SIG-M5 treated with dmso at 0.1 percent for 504 hours (cell line): ENCODE measurements around the gene CLIC3.

ENCODE experiments used
- DNase-seq: peaks from one replicate; lab custom pipeline; 2025; ENCODE audit not compliant: unreplicated experiment; lab: John Stamatoyannopoulos, UW

CLIC3 gene

DNA sequence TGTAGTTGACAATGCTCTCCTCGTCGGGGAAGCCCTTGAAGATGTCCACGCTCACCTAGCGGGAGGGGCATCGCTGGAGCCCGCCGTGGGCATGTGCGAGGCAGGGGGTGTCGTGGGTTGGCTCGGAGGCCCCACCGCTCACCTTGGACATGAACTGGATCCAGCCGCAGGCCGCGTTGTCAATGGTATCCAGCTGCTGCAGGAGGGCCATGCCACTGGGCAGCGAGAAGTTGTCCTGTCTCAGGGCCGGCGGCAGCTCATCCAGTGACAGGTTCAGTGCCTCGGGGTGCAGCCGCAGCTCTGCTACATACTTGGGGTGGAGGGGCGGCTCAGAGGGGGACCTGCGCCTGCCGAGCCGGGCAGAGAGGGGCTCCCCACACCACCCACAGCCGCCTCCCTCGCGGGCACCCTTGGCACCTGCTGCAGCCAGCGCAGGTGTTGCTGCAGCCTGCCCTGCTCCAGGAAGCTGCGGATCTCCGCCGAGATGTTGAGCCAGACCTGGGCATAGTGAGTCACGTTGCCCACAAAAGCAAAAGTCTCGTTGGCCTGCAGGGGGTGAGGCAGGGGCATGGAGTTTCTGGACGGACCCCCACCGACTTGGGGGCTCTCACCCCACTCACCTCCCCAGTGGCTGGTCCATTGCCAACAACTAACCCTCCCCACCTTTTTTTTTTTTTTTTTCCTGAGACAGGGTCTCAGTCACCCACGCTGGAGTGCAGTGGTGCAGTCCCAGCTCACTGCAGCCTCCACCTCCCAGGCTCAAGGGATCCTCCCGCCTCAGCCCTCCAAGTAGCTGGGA lies 22.6 kb upstream of the CLIC3 start:
- no peak for DNase-seq

DNA sequence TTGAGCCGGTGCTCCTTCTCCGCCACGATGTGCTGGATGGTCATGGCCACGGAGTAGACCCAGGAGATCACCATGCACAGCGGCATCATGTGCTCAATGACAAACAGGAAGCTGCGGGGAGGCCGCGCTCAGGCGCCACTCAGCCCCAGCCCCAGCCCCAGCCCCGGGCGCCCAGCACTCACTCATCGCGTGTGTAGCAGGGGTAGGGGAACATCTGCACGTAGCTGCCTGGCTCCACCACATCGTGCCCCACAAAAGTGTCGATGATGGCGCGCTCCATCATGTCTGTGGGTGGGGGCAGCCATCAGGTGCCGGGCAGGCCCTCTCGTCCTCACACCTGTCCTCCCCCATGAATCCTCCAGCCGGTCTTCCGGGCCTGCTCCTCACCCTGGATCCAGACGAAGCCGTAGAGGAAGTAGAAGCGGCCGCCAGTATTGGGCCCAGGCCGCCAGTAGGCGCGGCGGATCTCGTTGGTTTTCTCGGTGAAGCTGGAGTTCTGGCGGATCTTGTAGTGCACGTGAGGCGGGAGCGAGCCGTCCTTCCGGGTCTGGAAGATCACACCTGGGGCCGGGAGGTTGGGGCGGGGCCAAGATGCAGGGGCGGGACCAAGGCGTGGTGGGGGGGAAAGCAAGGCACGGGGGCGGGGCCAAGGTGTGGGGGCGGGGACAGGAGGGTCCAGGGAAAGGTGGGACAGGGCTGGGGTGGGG lies 21.6 kb upstream of the CLIC3 start:
- no peak for DNase-seq

DNA sequence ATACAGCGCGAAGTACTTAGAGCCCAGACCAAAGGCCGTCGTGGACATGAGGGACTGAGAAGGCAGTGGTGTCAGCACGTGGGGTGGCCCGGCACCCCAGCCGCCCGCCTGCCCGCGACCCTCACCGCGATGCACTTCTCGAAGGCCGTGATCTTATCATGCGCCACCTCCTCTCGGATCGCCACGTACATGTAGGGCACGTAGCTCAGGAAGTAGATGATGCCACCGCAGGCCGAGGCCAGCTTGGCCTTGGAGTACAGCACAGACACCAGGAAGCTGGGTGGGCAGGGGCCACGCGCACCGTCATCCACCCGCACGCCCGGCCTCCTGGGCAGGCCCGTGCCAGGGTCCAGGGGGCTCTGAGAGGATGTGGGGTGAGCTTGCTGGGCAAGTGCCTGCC lies 20.7 kb upstream of the CLIC3 start:
- no peak for DNase-seq

DNA sequence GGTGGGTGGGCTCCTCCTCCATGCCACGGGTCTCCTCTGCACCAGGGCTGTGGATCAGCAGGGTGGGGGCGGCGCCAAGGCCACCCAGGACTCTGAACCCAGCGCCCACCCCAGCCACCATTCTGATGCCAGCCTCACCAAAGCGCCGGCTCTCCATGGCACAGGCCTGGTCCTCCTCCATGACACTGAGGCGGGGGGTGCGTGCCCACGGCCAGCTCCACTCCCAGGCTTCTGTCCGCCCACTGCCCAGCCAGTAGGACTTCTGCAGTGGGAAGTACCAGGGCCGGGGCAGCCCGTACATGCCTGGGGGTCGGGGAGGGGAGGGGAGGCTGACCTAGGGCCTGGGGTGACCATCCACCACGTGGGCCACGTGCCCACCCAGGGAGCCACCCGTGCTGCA lies 20.1 kb upstream of the CLIC3 start:
- no peak for DNase-seq

DNA sequence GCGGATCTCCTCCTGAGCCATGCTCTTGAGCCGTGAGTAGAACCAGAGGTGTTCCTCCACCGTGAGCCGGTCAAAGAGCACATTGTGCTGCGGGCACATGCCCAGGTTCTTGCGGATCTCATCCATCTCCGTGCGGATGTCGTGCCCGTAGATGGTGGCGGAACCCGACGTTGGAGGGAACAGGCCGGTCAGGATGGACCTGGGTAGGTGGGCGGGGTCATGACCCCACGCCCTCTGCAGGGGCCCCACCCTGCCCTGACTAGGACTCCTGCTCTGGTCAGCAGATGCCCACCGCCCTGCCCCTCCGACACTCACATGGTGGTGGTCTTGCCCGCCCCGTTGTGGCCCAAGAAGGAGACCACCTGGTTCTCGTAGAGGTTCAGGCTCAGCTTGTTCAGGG lies 19.6 kb upstream of the CLIC3 start:
- no peak for DNase-seq

DNA sequence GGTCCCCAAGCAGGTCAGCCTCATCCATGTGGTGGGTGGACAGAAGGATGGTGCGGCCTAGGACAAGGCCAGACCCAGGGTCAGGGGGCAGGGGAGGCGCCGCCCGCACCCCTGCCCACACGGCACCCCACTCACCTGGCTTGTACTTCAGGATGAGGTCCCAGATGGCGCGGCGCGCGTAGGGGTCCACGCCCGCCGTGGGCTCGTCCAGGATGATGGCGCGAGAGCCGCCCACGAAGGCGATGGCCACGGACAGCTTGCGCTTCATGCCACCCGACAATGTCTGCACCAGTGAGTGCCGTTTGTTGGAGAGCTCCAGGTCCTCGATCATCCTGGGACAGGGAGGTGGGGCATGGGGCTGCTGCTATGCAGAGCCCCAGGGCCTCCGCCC lies 19.2 kb upstream of the CLIC3 start:
- DNase-seq: no peak

DNA sequence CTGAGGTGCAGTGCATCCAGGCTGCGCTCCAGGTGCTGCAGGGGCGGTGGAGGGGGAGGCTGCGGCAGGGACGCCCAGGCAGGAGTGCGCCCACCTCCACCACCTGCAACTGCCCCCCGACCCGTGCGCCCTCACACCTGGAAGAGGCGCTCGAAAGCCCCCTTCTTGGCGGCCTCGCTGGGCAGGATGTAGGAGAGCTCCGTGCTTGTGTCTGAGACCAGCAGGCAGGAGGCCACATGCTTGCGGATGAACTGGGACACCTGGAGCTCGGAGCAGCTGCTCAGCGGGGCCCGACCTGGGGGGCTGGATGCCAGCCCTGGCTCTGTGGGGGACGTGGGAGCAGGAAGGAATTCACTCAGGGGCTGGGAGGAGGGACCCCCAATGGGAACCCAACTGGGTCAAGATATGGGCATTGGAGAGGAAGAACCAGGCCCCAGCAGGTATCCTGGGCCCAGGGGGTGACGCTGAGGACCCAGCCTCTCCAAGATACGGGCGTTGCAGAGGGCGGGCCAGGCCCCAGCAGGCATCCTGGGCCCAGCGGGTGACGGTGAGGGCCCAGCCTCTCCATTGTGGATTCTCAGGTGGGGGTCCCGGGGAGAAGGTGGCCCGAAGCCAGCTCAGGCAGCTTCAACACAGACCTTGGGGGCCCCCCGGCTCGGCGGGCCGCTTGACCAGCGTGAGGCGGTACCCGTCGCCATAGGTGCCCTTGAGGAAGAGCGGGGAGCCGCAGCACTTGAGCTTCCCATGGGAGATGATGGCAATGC lies 18.6 kb upstream of the CLIC3 start:
- DNase-seq: no peak

DNA sequence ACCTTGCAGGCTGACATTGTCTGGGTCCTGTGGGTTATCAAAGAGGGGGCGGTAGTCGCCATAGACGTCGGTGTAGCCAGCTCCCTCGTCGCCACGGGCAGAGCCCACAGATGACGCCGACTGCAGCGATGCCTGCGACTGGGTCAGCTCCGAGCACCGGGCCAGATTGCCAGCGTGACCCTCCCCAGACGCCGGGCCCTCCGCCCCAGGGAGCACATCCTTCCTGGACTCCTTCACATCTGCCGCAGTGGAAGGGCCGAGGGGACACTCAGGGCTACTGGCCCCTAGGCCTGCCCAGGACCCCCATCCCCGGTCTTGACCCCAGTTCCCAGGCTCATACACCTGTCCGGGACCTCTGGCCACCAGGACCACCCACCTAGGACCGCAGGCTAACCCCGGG lies 17.8 kb upstream of the CLIC3 start:
- DNase-seq: no peak

DNA sequence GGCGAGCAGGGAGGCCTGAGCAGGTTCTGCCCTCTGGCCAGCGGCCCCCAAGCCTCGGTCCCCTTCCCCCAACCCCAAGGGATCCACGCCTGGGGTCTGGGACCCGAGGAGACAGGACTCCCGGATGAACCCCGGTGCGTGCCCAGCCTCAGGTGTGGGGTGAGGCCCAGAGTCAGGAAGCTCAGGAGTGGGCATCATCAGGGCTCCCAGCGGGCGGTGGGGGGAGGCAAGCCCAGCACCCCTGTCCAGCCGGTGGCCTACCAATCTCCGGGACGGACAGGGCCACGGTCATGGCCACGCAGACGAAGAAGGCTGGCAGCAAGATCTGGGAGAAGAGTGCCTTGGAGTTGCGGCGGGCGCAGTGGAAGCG lies 17.2 kb upstream of the CLIC3 start:
- DNase-seq: no peak

DNA sequence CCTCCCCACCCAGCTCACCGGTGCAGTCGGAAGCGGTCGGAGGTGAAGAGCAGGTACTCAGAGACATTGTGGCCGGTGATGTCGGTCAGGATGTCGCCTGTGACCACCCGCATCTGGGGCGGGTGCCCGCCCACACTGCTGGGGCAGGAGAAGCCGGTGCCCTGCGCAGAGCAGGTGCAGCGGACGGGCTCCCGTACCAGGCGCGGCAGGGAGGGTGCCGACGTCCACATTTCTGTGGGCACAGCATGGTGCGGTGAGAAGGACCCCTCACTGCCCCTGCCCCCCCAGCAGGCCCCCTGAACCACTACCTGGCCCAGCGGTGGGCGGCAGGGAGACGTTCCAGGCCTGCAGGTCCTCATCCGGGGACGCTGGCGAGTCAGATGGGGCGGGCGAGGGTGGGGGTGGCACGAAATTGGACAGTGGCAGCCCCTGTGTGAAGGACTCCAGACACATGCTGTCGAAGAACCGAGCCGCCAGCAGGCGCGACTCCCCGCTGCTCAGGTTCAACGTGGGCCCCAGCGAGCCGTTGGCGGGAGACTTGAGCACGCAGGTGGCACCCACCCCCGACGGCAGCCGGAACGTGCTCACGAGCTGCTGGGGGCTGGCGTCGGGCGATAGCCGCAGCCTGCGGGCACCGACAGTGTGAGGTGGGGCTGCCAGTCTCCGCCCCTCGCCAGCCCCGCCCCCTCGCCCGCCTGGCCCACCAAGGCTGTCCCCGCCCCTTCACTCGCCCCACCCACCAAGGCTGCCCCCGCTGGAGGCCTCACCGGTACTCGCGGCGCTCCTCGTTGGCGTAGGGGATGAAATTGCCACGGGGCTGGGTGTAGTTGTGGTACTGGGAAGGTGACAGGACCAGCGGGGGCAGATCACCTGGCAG lies 16.6 kb upstream of the CLIC3 start:
- no peak for DNase-seq

DNA sequence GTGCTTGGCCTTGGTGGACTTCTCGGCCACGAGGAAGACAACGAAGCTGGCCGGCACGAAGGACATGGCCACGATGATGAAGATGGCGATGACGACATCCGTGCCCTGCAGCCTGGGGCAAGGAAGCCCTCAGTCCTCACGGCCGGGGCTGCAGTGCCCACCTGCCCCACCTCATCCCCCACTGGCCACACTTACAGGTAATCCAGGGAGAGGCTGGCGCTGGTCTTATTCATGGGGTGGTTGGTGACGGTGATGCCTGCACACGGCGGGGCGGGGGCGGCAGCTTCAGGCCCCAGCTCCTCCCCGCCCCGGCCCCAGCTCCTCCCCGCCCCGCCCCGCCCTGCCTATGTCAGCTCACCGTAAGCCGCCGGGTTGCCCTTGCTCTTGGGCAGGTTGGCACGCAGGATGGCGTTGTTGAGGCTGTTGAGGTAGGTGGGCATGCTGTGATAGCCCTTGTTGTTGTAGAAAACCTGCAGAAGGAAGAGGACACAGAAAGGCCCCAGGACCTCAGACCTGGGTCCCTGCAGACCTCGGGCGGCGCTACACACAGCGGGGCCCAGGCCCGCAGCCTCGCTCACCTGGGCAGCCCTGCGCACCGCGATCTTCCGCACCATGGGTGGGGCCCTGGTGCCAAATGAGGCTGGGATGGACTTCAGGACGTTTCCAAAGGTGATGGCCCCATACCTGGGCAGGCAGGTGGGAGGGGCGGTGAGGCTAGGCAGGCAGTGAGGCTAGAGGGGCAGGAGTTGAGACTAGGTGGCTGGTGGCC lies 15.7 kb upstream of the CLIC3 start:
- DNase-seq: no peak

DNA sequence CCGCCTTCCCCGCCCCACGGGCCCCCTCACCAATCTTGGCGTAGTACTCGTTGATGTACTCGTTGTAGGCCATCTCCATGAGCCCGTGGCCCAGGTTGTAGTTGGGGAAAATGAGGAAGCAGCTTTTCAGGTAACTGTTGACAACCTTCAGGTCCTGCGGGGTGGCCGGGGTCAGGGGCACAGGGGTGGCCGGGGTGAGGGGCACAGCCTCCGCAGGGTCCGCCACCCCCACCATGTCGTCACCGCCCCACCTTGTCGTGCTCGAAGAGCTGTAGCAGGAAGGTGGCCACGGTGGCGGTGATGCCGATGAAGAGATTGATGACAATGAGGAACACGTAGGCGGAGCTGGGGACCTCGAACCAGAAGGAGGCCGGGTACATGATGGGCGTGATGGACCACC lies 14.8 kb upstream of the CLIC3 start:
- no peak for DNase-seq

DNA sequence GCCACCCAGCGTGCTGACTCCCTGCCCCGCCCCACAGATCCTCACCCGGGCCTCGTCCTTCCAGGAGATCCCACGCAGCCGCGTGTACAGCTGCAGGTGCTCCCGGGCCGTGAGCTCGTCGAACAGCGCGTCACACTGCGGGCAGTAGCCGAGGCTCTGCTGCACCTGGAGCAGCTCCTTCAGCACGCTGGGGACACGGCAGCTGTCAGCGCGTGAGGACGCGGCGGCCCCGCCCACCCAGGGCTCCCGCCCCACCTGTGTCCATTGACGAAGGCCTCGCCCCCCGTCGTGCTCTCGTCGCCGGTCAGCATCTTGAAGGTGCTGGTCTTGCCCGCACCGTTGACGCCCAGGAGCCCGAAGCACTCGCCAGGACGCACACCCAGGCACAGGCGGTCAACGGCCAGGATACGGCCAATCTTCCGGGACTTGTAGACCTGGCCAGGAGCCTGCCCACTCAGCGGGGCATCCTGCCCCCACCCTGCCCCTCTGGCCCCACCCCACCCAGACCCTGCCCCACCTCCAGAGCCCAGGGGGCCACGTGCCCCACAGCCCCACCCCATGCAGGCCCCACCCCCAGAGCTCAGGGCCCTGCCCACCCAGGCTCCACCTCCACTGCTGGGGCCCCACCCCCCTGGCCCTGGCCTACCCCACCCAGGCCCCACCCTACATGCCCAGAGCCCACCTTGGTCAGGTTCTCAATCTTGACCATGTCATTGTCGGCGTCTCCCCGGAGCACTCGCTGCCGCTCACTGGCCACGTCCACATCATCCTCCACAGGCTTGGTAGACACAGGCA lies 13.8 kb upstream of the CLIC3 start:
- DNase-seq: no peak

DNA sequence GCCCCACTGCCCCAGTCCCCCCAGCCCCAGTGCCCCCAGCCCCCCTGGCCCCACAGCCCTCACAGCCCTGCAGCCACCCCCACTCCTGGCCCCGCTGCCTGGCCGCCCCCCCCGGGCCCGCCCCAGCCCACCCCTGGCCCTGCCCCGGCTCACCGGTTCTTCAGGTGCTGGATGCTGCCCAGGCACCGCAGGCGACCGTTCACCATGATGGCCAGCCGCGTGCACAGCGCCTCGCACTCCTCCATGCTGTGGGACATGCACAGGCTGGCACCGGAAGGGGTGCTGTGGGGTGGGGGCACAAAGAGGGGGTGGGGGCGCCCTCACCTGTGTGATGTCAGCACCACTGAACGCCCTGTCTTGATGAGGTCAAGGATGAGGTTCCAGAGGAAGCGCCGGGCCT lies 12.8 kb upstream of the CLIC3 start:
- DNase-seq: no peak

DNA sequence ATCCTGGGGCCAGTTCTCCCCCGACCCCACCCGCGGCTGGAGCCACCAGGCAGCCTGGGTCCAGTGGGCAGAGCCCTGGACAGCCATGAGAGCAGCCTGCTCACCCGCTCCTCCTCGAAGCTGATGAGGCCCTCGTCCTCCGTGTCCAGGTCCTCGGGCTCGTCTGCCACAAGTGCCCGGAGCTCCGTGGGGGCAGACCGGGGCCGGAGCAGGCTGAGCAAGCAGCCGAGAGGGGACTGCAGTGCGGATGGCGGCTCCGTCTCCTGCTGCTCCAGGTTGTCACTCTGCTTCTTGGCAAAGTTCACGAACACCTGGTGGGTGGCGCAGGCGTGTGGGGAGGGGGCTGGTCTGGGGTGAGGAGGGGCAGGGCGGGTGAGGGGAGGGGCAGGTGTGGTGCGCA lies 11.9 kb upstream of the CLIC3 start:
- DNase-seq: no peak

DNA sequence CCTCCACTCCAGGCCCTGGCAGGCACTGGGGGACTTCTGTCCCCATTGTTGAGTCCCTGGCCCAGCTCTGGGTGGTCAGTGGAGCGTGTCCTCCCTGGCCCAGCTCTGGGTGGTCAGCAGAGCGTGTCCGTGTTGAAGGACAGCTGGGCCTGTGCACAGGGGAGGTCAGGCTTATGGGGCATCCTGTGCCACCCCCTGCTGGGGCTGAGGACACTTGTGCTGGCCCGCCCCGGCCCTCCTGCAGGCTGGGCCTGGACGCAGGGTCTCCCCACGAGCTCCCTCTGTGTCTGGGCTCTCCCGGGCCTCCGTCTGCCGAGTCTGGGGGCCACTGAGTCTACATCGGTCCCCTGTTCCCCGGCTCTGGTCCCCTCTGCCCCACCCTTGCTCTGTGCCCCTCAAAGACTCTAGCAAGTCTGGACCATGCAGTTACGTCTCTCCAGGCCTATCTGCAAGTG lies 11.5 kb upstream of the CLIC3 start:
- no peak for DNase-seq

DNA sequence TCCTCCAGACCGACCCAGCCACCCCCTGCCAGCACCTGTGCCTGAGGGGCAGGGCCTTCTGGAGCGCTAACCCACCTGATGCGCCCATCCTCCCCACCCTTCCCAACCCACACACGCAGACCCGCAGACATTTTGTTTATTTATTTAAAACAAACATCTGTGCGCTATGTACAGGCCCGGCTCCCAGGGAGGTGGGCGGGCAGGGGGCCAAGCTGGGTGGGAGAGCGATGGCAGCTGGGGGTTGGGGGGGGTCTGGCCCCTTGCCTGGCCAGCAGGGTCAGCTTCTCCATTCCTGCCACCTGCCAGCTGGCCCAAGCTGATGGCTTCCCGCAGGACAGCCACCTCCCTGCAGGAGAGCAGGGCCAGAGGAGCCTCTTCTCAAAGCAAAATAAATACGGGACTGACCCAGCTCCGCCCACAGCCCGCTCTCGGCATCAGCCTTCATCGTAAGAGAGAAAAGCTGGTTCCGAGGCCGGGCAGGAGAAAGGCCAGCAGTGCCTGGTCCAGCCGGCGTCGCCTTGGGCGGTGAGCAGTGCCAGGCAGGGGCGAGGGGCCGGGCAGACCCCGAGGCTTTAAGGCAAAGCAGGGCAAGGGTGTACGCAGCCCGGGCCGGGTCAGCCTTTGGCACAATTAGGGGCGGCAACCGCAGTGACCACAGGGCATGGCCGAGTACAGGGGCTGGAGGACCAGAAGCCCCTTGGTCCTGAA lies 10.9 kb upstream of the CLIC3 start:
- DNase-seq: no peak

DNA sequence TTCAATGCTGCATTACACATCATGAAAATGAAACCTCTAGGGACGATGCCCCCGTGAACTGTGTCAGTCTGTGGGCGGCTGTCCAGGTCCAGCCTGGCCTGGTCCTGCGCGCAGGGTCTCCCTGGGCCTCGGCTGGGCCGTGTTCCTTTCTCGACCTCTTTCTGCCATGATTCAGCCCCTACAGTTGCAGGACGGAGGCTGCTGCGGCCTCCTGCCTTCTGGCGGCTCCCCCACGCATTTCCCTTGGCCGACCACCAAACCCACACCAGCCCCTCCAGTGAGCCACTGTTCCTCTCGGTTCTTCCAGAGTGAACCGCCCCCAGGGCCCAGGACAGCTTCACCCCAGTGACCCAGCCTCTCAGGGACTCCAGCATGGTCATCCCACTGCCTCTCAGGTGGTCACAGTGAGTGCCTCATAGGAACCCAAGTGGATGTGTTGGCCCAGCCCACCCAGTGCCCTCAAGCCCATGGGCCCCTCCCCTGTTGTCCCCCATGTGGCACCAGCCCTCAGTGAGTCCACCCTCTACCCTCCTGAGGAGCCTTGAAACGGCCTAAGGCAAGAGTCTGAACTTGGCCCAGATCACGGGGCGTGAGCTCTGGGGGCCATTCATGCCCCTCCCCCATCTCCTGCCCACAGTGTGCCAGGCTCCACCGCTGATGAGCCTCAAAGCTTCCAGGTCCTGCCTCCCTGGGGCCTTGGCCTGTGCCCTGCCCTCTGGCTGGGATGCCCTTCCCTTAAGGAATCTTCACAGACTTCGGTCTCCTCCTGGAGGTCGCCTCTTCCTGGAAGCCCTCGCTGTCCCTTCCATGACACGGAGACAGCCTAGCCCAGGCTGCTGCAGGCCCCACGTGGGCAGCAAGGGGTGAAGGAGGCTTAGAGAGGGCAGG lies 10.0 kb upstream of the CLIC3 start:
- DNase-seq: no peak
